Trophoblast cell (in vitro differentiated cells and primary cell): ENCODE results near the gene NT5DC1. TPM values are rescaled to one million over a fixed set of nuclear protein-coding genes. Genes with fewer than 3 reads are reported as not detected.

Experiments
- DNase-seq, 2 donors: peaks; one replicate each; pipeline ENCODE4 v3.0.0-alpha.2; 2016
- H2AFZ ChIP-seq: 2 replicates; pipeline ENCODE4 v1.6.1; 2013; ENCODE audit warnings: low read length, moderate library complexity, mild to moderate bottlenecking; ENCODE audit not compliant: insufficient read depth, poor library complexity
- H2AK5ac ChIP-seq: 2 replicates; pipeline ENCODE4 v1.6.1; 2013; ENCODE audit warnings: mild to moderate bottlenecking, low read length
- H2BK120ac ChIP-seq: 2 replicates; pipeline ENCODE4 v1.6.1; 2013; ENCODE audit warnings: low read length, mild to moderate bottlenecking, moderate library complexity; ENCODE audit not compliant: insufficient read depth, poor library complexity
- H2BK12ac ChIP-seq: 2 replicates; pipeline ENCODE4 v1.6.1; 2013; ENCODE audit warnings: mild to moderate bottlenecking, low read length, moderate library complexity
- H2BK5ac ChIP-seq: 2 replicates; pipeline ENCODE4 v1.6.1; 2013; ENCODE audit warnings: low read length, low read depth, moderate library complexity, mild to moderate bottlenecking; ENCODE audit not compliant: poor library complexity
- H3K14ac ChIP-seq: 2 replicates; pipeline ENCODE4 v1.6.1; 2013; ENCODE audit warnings: mild to moderate bottlenecking, low read length
- H3K18ac ChIP-seq: 2 replicates; pipeline ENCODE4 v1.6.1; 2013; ENCODE audit warnings: mild to moderate bottlenecking, low read length
- H3K23ac ChIP-seq: 2 replicates; pipeline ENCODE4 v1.6.1; 2013; ENCODE audit warnings: low read length
- H3K27ac ChIP-seq: 2 replicates; pipeline ENCODE4 v1.5.1; 2013; ENCODE audit warnings: low read depth, mild to moderate bottlenecking, inconsistent platforms, low read length, moderate library complexity
- H3K27me3 ChIP-seq: 2 replicates; pipeline ENCODE4 v1.6.1; 2013; ENCODE audit warnings: inconsistent platforms, mild to moderate bottlenecking, low read length, moderate library complexity; ENCODE audit not compliant: insufficient read depth
- H3K36me3 ChIP-seq, 2 experiments: 1 replicate in 1 of 2; 2 replicates in 1 of 2; pipeline ENCODE4 v1.6.1; 2013; ENCODE audit warnings: low read length in 2 of 2, mild to moderate bottlenecking in 2 of 2, moderate library complexity in 1 of 2; ENCODE audit not compliant: insufficient read depth in 2 of 2, control insufficient read depth in 1 of 2
- H3K4ac ChIP-seq: 2 replicates; pipeline ENCODE4 v1.6.1; 2013; ENCODE audit warnings: low read depth, mild to moderate bottlenecking, low read length, moderate library complexity
- H3K4me1 ChIP-seq, 2 experiments: 1 replicate in 1 of 2; 2 replicates in 1 of 2; pipeline ENCODE4 v1.6.1; 2013; ENCODE audit warnings: low read length in 2 of 2, mild to moderate bottlenecking in 2 of 2, moderate library complexity in 1 of 2; ENCODE audit not compliant: insufficient read depth in 2 of 2, control insufficient read depth in 1 of 2
- H3K4me2 ChIP-seq: 2 replicates; pipeline ENCODE4 v1.6.1; 2013; ENCODE audit warnings: inconsistent platforms, mild to moderate bottlenecking, low read length, moderate library complexity
- H3K4me3 ChIP-seq: 2 replicates; pipeline ENCODE4 v1.5.1; 2013; ENCODE audit warnings: mild to moderate bottlenecking, low read depth, low read length, inconsistent platforms
- H3K79me1 ChIP-seq: one replicate; pipeline ENCODE4 v1.6.1; 2013; ENCODE audit warnings: low read length
- H3K79me2 ChIP-seq: 2 replicates; pipeline ENCODE4 v1.6.1; 2013; ENCODE audit warnings: low read length, mild to moderate bottlenecking; ENCODE audit not compliant: control insufficient read depth, insufficient read depth, poor library complexity
- H3K9ac ChIP-seq: 2 replicates; pipeline ENCODE4 v1.6.1; 2013; ENCODE audit warnings: mild to moderate bottlenecking, low read length
- H3K9me3 ChIP-seq: 2 replicates; pipeline ENCODE4 v1.6.1; 2013; ENCODE audit warnings: low read depth, mild to moderate bottlenecking, control low read depth, inconsistent platforms, low read length; ENCODE audit not compliant: insufficient read depth
- H4K12ac ChIP-seq: 2 replicates; pipeline ENCODE4 v1.6.1; 2013; ENCODE audit warnings: low read depth, mild to moderate bottlenecking, low read length, moderate library complexity
- H4K8ac ChIP-seq: 2 replicates; pipeline ENCODE4 v1.6.1; 2013; ENCODE audit warnings: low read depth, mild to moderate bottlenecking, low read length, moderate library complexity
- H4K91ac ChIP-seq: one replicate; pipeline ENCODE4 v1.6.1; 2013; ENCODE audit warnings: low read depth, mild to moderate bottlenecking, low read length, moderate library complexity
- WGBS: extraction: QIAGEN DNeasy Blood & Tissue Kit; methylation state at CpG from one replicate; pipeline ENCODE4 v1.1.7; 2013; ENCODE audit warnings: missing lambda C conversion rate; ENCODE audit not compliant: insufficient read length, insufficient coverage; ENCODE audit errors: extremely low coverage; 5-methylcytosine and 5-hydroxymethylcytosine counted together
- polyA plus RNA-seq: library from polyadenylated mRNA; stranded (reverse); fragments of 200-250 nt; gene quantifications from 2 replicates; pipeline ENCODE4 v1.2.3, GENCODE V29; 2013

NT5DC1 gene
- 9.1 and 9.3 TPM in 2 replicates for polyA plus RNA-seq

DNA sequence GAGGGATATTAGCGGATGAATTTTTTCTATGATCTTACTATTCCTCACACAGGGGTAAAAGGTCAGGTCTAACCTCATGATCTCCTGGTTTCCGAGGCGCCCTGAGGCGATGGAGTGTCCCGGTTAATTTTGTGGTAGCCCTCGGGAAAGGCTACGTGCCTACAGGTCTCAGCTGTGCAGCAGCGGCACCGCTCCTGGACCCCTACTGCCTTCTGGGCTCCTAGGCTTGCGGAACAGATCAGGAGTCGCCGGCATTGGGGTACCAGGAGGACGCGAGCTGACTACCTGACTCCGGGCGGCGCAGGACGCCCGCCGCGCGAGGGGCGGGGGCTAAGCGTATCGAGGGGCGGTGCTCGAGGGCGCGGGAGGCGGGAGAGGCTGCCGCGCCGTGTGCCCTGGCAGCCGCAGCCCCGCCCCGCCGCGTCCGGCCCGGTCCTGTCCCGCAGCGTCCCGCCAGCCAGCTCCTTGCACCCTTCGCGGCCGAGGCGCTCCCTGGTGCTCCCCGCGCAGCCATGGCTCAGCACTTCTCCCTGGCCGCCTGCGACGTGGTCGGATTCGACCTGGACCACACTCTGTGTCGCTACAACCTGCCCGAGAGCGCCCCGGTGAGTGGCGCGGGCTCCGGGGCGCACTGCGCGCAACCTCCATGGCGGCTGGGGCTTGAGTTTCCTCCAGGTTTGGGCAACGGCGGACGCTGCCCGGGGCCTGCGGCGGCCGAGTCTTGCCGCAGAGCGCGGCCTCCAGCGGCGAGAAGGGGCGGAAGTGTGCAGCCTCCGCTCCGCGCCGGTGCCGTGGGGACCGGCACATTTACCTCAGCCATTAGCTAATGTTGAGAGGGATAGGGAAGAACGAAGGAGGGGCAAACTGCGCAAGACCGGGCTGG lies at the start of gene NT5DC1:
Gene NT5DC1, plus strand, starts transcription at position 435 of the 883 bp plus-strand sequence. Its CDS starts 78 bp downstream, at position 513.
- Histone ChIP-seq H3K4ac (peak within 1 kb of the TSS; percentile 55), H4K8ac (peak within 1 kb of the TSS; percentile 96), H2AK5ac (no peak within 1 kb of the TSS), H4K91ac (peak within 1 kb of the TSS; percentile 80), H2AFZ (peak within 1 kb of the TSS; percentile 98), H3K9ac (peak within 1 kb of the TSS; percentile 76), H3K27ac (peak within 1 kb of the TSS; percentile 86), H3K14ac (peak within 1 kb of the TSS; percentile 83), H2BK12ac (no peak within 1 kb of the TSS), H2BK120ac (peak within 1 kb of the TSS; percentile 84), H3K4me1 (peaks cover 0 to 4% of the 10 kb centered on the region in 2 experiments), H3K9me3 (no peaks in the 10 kb centered on the region), H3K4me2 (peak within 1 kb of the TSS; percentile 76), H3K18ac (peak within 1 kb of the TSS; percentile 90), H2BK5ac (peak within 1 kb of the TSS; percentile 78), H3K36me3 (no peaks in the 10 kb centered on the region), H3K79me1 (peaks cover 6% of the 10 kb centered on the region), H3K27me3 (no peaks in the 10 kb centered on the region), H3K4me3 (peak within 1 kb of the TSS; percentile 94), H3K23ac (no peak within 1 kb of the TSS), H3K79me2 (peaks cover 6% of the 10 kb centered on the region), H4K12ac (peak within 1 kb of the TSS; percentile 60)
- no CpG with 5 or more reads among the region's 87 CpGs for WGBS
- DNase-seq = peak; percentile 87 to 90

DNA sequence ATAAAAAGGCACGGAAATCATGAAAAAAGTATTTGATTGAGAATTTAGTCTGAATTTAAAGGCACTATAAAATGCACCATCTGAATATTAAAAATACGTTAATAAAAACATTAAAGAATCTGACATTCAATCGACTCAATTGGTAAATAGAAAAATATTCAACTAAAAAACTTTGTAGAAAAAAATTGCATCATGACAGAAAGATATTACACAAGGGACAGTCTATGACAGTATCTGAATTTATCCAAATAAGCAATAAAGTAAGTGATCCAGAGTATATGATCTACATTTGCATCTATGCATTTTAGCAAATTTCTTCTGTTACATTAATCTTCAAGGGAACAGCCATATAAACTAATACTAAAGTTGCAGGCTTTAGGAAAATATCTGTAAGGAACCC lies 49.4 kb upstream of the NT5DC1 start:
- Histone ChIP-seq H3K9me3 (no peaks in the 10 kb centered on the region), H2BK5ac (no peak overlapping the region), H3K23ac (no peak overlapping the region), H4K91ac (no peak overlapping the region), H2AFZ (no peak overlapping the region), H3K14ac (no peak overlapping the region), H4K8ac (no peak overlapping the region), H3K79me1 (no peaks in the 10 kb centered on the region), H2BK12ac (no peak overlapping the region), H3K36me3 (no peaks in the 10 kb centered on the region), H3K79me2 (no peaks in the 10 kb centered on the region), H4K12ac (no peak overlapping the region), H2BK120ac (no peak overlapping the region), H3K4me2 (no peak overlapping the region), H3K4me1 (peaks cover 0 to 1% of the 10 kb centered on the region in 2 experiments), H3K27ac (no peak overlapping the region), H3K4me3 (no peak overlapping the region), H3K27me3 (no peaks in the 10 kb centered on the region), H3K4ac (no peak overlapping the region), H3K9ac (no peak overlapping the region), H3K18ac (no peak overlapping the region), H2AK5ac (no peak overlapping the region)
- no CpG with 5 or more reads among the region's 3 CpGs for WGBS
- DNase-seq = no peak

DNA sequence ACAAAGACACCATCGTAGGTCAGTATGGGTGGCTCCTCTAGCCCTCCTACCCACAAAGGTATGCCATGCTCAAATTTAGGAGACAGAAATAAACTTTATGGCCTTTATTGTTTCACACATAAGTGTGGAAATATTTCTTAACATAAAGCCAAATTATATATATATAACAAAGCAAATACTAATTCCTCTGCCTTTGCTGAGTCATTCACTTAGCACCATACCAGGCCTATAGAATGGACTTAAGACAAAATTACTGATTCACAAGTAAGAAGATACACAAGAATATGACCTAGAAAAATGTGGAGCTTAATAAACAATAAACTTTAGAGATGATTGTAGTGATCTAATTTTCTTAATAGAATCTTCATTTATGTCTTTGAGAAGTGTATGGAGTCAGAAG lies 45.1 kb upstream of the NT5DC1 start:
- no peak overlapping the region for H2AFZ ChIP-seq
- H4K8ac ChIP-seq = no peak overlapping the region
- H3K9me3 ChIP-seq = no peaks in the 10 kb centered on the region
- H2BK120ac ChIP-seq = no peak overlapping the region
- no CpG with 5 or more reads among the region's 1 CpG for WGBS
- H2BK12ac ChIP-seq = no peak overlapping the region
- H3K79me1 ChIP-seq = no peaks in the 10 kb centered on the region
- no peak overlapping the region for H3K18ac ChIP-seq
- H3K4me2 ChIP-seq = no peak overlapping the region
- no peak overlapping the region for H3K14ac ChIP-seq
- H3K36me3 ChIP-seq = no peaks in the 10 kb centered on the region
- no peak overlapping the region for H4K12ac ChIP-seq
- no peak overlapping the region for H3K9ac ChIP-seq
- H3K79me2 ChIP-seq = no peaks in the 10 kb centered on the region
- H3K23ac ChIP-seq = no peak overlapping the region
- H3K4ac ChIP-seq = no peak overlapping the region
- H3K4me3 ChIP-seq = no peak overlapping the region
- no peak overlapping the region for H3K27ac ChIP-seq
- H2BK5ac ChIP-seq = no peak overlapping the region
- H4K91ac ChIP-seq = no peak overlapping the region
- peaks cover 6 to 8% of the 10 kb centered on the region in 2 experiments for H3K4me1 ChIP-seq
- no peaks in the 10 kb centered on the region for H3K27me3 ChIP-seq
- no peak for DNase-seq
- H2AK5ac ChIP-seq = no peak overlapping the region

DNA sequence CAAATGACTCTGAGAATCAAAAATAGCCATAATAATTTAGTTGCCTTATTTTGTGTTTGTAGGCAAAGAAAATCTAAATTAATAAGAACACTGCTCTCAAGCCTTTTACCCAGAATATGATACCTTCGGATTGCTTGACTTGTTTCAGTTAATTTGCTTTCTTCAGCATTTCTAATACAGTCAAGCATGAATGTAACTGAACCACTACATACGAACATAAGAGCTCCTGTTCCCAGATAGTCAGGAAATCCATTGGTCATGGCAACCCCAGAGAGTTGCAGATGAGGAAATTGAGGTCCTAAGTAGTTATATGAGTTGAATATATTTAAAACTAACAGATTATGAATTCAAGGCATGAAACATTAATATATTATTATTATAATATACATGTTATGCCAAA lies 42.9 kb upstream of the NT5DC1 start:
- Histone ChIP-seq H3K79me2 (no peaks in the 10 kb centered on the region), H3K27ac (no peak overlapping the region), H3K18ac (no peak overlapping the region), H2AK5ac (no peak overlapping the region), H3K4me2 (no peak overlapping the region), H2BK5ac (no peak overlapping the region), H3K9ac (no peak overlapping the region), H3K79me1 (no peaks in the 10 kb centered on the region), H3K9me3 (no peaks in the 10 kb centered on the region), H3K36me3 (no peaks in the 10 kb centered on the region), H2BK12ac (no peak overlapping the region), H2AFZ (no peak overlapping the region), H3K23ac (no peak overlapping the region), H3K27me3 (no peaks in the 10 kb centered on the region), H3K4ac (no peak overlapping the region), H4K91ac (no peak overlapping the region), H4K12ac (no peak overlapping the region), H3K4me3 (no peak overlapping the region), H2BK120ac (no peak overlapping the region), H3K14ac (no peak overlapping the region), H3K4me1 (peaks cover 9 to 10% of the 10 kb centered on the region in 2 experiments), H4K8ac (no peak overlapping the region)
- DNase-seq = no peak
- WGBS = no CpG with 5 or more reads among the region's 2 CpGs
